HepG2 (cell line): ENCODE results near the gene CFAP46. TPM values are rescaled to one million over a fixed set of nuclear protein-coding genes. Genes with fewer than 3 reads are reported as not detected.

Experiments used
- ATAC-seq: fragments of 200-7000 bp; cut with Tn5 transposase; 3 replicates; pipeline ENCODE4 v1.9.1; 2020; ENCODE audit warnings: mild to moderate bottlenecking, moderate library complexity
- BruUV-seq: library from RNA; stranded (reverse); fragments of 400-500 nt; replicated peaks from 2 replicates; lab custom pipeline; 2021; lab: Mats Ljungman, UMichigan
- CTCF ChIA-PET: fragments of 300-600 bp; formaldehyde crosslinking; extraction: SDS; loops from one replicate; lab custom pipeline; 2021; ENCODE audit warnings: low total read pairs, inconsistent platforms, low intra/inter-chr PET ratio; lab: Yijun Ruan, JAX
- POLR2A ChIA-PET: fragments of 350-600 bp; sonication (Branson Sonifier 250); formaldehyde crosslinking; loops from one replicate; lab custom pipeline; 2020; ENCODE audit warnings: antibody characterized with exemption, inconsistent platforms; lab: Yijun Ruan, JAX
- DNase-seq: peaks from one replicate; pipeline ENCODE4 v3.0.0-alpha.2; 2015; ENCODE audit warnings: low spot score
- FAIRE-seq: peaks from 3 replicates; lab custom pipeline; 2011; peaks lifted over from hg19 to GRCh38; lab: Jason Lieb, UNC
- H2AFZ ChIP-seq: one replicate; pipeline ENCODE4 v1.6.1; 2011; ENCODE audit warnings: low read length, inconsistent platforms
- H3K27ac ChIP-seq: fragments of 300-600 bp; 3 replicates; pipeline ENCODE4 v1.8.0; 2011; ENCODE audit warnings: mixed run types, mild to moderate bottlenecking, mixed read lengths, low read length, inconsistent platforms; ENCODE audit not compliant: insufficient read depth; ENCODE audit errors: extremely low read length
- H3K27me3 ChIP-seq, 2 experiments: fragments of 200-600 bp in 1 of 2; 2 replicates in 1 of 2; 3 replicates in 1 of 2; pipeline versions ENCODE4 v1.6.0 to v1.8.0; 2011; ENCODE audit warnings: low read length in 2 of 2, mild to moderate bottlenecking in 2 of 2, moderate library complexity in 2 of 2, inconsistent platforms in 1 of 2; ENCODE audit not compliant: insufficient read depth in 2 of 2, control insufficient read depth in 1 of 2
- H3K36me3 ChIP-seq, 2 experiments: fragments of 200-600 bp in 1 of 2; replicated peaks in 1 of 2; 2 replicates in 1 of 2; 3 replicates in 1 of 2; pipeline versions ENCODE4 v1.5.1 to v1.8.0; 2011; ENCODE audit warnings: low read length in 2 of 2, inconsistent platforms in 1 of 2; ENCODE audit not compliant: insufficient read depth in 2 of 2, control insufficient read depth in 1 of 2
- H3K4me1 ChIP-seq: 2 replicates; pipeline ENCODE4 v1.5.1; 2012; ENCODE audit warnings: low read length, inconsistent platforms; ENCODE audit not compliant: insufficient read depth
- H3K4me2 ChIP-seq: 2 replicates; pipeline ENCODE4 v1.6.0; 2011; ENCODE audit warnings: low read depth, low read length, inconsistent platforms
- H3K4me3 ChIP-seq, 3 experiments: fragments of 200-600 bp in 1 of 3; sonication (generic), shearing (Covaris generic) in 1 of 3; replicated peaks in 1 of 3; 2 replicates each; pipeline ENCODE4 v1.5.1; 2011 to 2016; ENCODE audit warnings: low read length in 3 of 3, inconsistent platforms in 2 of 3, low read depth in 2 of 3, mild to moderate bottlenecking in 2 of 3, control low read depth in 1 of 3, mixed read lengths in 1 of 3; ENCODE audit not compliant: insufficient read depth in 1 of 3
- H3K79me2 ChIP-seq: one replicate; pipeline ENCODE4 v1.6.1; 2011; ENCODE audit warnings: low read length, inconsistent platforms; ENCODE audit not compliant: insufficient read depth
- H3K9ac ChIP-seq: 2 replicates; pipeline ENCODE4 v1.6.0; 2011; ENCODE audit warnings: mild to moderate bottlenecking, low read depth, low read length, inconsistent platforms; ENCODE audit not compliant: insufficient read depth
- H3K9me3 ChIP-seq: 2 replicates; pipeline ENCODE4 v1.5.1; 2012; ENCODE audit warnings: mild to moderate bottlenecking, low read length
- H4K20me1 ChIP-seq: 2 replicates; pipeline ENCODE4 v1.6.0; 2011; ENCODE audit warnings: inconsistent platforms, mild to moderate bottlenecking, low read length, moderate library complexity; ENCODE audit not compliant: insufficient read depth
- HDAC1 ChIP-seq: sonication (generic); formaldehyde crosslinking; IDR thresholded peaks from 2 replicates; pipeline ENCODE4 v1.5.1; 2020; ENCODE audit warnings: mild to moderate bottlenecking, missing genetic modification reagents
- MTF2 ChIP-seq: sonication (generic); formaldehyde crosslinking; IDR thresholded peaks from 2 replicates; pipeline ENCODE4 v1.5.0; 2020; ENCODE audit warnings: missing genetic modification reagents, borderline replicate concordance
- NFIB ChIP-seq: sonication (generic); formaldehyde crosslinking; IDR thresholded peaks from 2 replicates; pipeline ENCODE4 v1.9.0; 2021; ENCODE audit warnings: missing genetic modification reagents, mild to moderate bottlenecking, borderline replicate concordance
- NPAS2 ChIP-seq: sonication (generic); formaldehyde crosslinking; IDR thresholded peaks from 2 replicates; pipeline ENCODE4 v1.8.0; 2022; ENCODE audit warnings: mild to moderate bottlenecking, missing genetic modification reagents, borderline replicate concordance
- NR3C1 ChIP-seq: sonication (generic); formaldehyde crosslinking; IDR thresholded peaks from 2 replicates; pipeline ENCODE4 v1.4.0; 2020; ENCODE audit warnings: missing genetic modification reagents
- RARA ChIP-seq: IDR thresholded peaks from 2 replicates; pipeline ENCODE4 v1.6.1; 2016; ENCODE audit warnings: missing genetic modification reagents, missing compliant biosample characterization
- U2AF1 ChIP-seq: fragments of 200-400 bp; formaldehyde crosslinking; optimal IDR thresholded peaks from 2 replicates; pipeline ENCODE3; 2017; ENCODE audit warnings: mild to moderate bottlenecking, low read depth, low read length
- ZFP1 ChIP-seq: IDR thresholded peaks from 2 replicates; pipeline ENCODE4 v1.6.1; 2016
- ZNF317 ChIP-seq: sonication (generic); formaldehyde crosslinking; IDR thresholded peaks from 2 replicates; pipeline ENCODE4 v1.5.0; 2020; ENCODE audit warnings: mild to moderate bottlenecking, missing genetic modification reagents
- ZNF562 ChIP-seq: sonication (generic); formaldehyde crosslinking; IDR thresholded peaks from 2 replicates; pipeline ENCODE4 v1.8.0; 2022; ENCODE audit warnings: missing genetic modification reagents, borderline replicate concordance
- ZNF577 ChIP-seq: sonication (generic); formaldehyde crosslinking; IDR thresholded peaks from 2 replicates; pipeline ENCODE4 v1.4.0; 2020; ENCODE audit warnings: mild to moderate bottlenecking, low read depth, missing genetic modification reagents, borderline replicate concordance
- ZNF747 ChIP-seq: sonication (generic); formaldehyde crosslinking; IDR thresholded peaks from 2 replicates; pipeline ENCODE4 v1.8.1; 2023; ENCODE audit warnings: missing genetic modification reagents, mild to moderate bottlenecking, borderline replicate concordance
- WGBS: methylation state at CpG from one replicate; pipeline ENCODE4 v1.1.6; 2017; ENCODE audit warnings: low lambda C conversion rate; 5-methylcytosine and 5-hydroxymethylcytosine counted together
- in situ Hi-C: cut with HindIII; loops from 2 replicates; pipeline ENCODE4 v1.10.0; 2017; ENCODE audit warnings: low pct_unique_long_range_greater_than_20kb; ENCODE audit not compliant: extremely low pct_ligation_motif_present
- intact Hi-C: fragments of 100-400 bp; cut with micrococcal nuclease; formaldehyde crosslinking; loops from one replicate; pipeline ENCODE4 v1.10.0; 2022; ENCODE audit not compliant: unreplicated experiment
- polyA plus RNA-seq, 8 experiments: library from polyadenylated mRNA; depleted of rRNA in 3 of 8; stranded (reverse) in 7 of 8; unstranded in 1 of 8; fragments of >200 nt; fragmentation: Illumina TruSeq in 4 of 8; extraction: Trizol in 4 of 8; gene quantifications; 2 replicates each; pipeline versions ENCODE4 v1.2.1 to v1.2.3, GENCODE V29; 2011 to 2016; ENCODE audit warnings: low read depth in 4 of 8, missing spikeins in 1 of 8, mixed read lengths in 1 of 8; ENCODE audit not compliant: insufficient read depth in 1 of 8
- total RNA-seq, 5 experiments: library from RNA; depleted of rRNA; stranded (reverse); fragments of >200 nt; fragmentation: Illumina TruSeq; extraction: Trizol; gene quantifications; 2 replicates each; pipeline ENCODE4 v1.2.3, GENCODE V29; 2016; ENCODE audit warnings: low read depth in 1 of 5
- TF ChIP-seq, protein P1 (sequence below): sonication (generic); formaldehyde crosslinking; IDR thresholded peaks from 2 replicates; pipeline ENCODE4 v1.4.0; 2020; ENCODE audit warnings: missing genetic modification reagents
- TF ChIP-seq, protein P2 (sequence below): sonication (generic); formaldehyde crosslinking; IDR thresholded peaks from 2 replicates; pipeline ENCODE4 v1.9.0; 2021; ENCODE audit warnings: mild to moderate bottlenecking, missing genetic modification reagents
- TF ChIP-seq, protein P3 (sequence below): sonication (generic); formaldehyde crosslinking; conservative IDR thresholded peaks from 2 replicates; pipeline ENCODE4 v1.4.0; 2020; ENCODE audit warnings: missing genetic modification reagents

The CFAP46 gene
- total and polyA plus RNA-seq, 2 of the 13 experiments (the other 11 are each of a cell fraction or from before 2014, with no cell fraction given), result 0.24 to 0.84 TPM

- Histone ChIP-seq H3K27ac (no peak overlapping the region), H3K79me2 (no peaks in the 10 kb centered on the region), H3K9me3 (no peaks in the 10 kb centered on the region), H3K4me2 (no peak overlapping the region), H3K4me1 (no peaks in the 10 kb centered on the region), H2AFZ (no peak overlapping the region), H3K9ac (no peak overlapping the region), H3K36me3 (no peaks in the 10 kb centered on the region), H3K4me3 (no peak overlapping the region), H4K20me1 (no peaks in the 10 kb centered on the region), H3K27me3 (peaks cover 1 to 19% of the 10 kb centered on the region in 2 experiments; a peak in 3 of 5 replicates)
- DNase-seq (no peak), FAIRE-seq (no peak), ATAC-seq (no peak)
- in situ Hi-C loops (no loop called here), intact Hi-C loops (no loop called here)
- WGBS, result 46% methylated on average over 9 of the region's 9 CpGs
- no TSS peak for BruUV-seq
- CTCF ChIA-PET, result no interaction called here
- POLR2A ChIA-PET, result no interaction called here
- TF ChIP-seq NPAS2 (CRISPR knock-in tag), result no peak
- no peak for TF ChIP-seq NR3C1 (CRISPR knock-in tag)
- TF ChIP-seq U2AF1, result no peak
- TF ChIP-seq, protein P1, sequence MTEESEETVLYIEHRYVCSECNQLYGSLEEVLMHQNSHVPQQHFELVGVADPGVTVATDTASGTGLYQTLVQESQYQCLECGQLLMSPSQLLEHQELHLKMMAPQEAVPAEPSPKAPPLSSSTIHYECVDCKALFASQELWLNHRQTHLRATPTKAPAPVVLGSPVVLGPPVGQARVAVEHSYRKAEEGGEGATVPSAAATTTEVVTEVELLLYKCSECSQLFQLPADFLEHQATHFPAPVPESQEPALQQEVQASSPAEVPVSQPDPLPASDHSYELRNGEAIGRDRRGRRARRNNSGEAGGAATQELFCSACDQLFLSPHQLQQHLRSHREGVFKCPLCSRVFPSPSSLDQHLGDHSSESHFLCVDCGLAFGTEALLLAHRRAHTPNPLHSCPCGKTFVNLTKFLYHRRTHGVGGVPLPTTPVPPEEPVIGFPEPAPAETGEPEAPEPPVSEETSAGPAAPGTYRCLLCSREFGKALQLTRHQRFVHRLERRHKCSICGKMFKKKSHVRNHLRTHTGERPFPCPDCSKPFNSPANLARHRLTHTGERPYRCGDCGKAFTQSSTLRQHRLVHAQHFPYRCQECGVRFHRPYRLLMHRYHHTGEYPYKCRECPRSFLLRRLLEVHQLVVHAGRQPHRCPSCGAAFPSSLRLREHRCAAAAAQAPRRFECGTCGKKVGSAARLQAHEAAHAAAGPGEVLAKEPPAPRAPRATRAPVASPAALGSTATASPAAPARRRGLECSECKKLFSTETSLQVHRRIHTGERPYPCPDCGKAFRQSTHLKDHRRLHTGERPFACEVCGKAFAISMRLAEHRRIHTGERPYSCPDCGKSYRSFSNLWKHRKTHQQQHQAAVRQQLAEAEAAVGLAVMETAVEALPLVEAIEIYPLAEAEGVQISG (CRISPR knock-in tag), result no peak
- TF ChIP-seq ZNF562 (CRISPR knock-in tag), result no peak
- TF ChIP-seq HDAC1 (CRISPR knock-in tag), result no peak
- TF ChIP-seq ZNF317, result no peak
- no peak for TF ChIP-seq ZFP1 (CRISPR knock-in tag)
- TF ChIP-seq MTF2 (CRISPR knock-in tag), result no peak
- no peak for TF ChIP-seq ZNF747
- no peak for TF ChIP-seq RARA (CRISPR knock-in tag)
- TF ChIP-seq, protein P2, sequence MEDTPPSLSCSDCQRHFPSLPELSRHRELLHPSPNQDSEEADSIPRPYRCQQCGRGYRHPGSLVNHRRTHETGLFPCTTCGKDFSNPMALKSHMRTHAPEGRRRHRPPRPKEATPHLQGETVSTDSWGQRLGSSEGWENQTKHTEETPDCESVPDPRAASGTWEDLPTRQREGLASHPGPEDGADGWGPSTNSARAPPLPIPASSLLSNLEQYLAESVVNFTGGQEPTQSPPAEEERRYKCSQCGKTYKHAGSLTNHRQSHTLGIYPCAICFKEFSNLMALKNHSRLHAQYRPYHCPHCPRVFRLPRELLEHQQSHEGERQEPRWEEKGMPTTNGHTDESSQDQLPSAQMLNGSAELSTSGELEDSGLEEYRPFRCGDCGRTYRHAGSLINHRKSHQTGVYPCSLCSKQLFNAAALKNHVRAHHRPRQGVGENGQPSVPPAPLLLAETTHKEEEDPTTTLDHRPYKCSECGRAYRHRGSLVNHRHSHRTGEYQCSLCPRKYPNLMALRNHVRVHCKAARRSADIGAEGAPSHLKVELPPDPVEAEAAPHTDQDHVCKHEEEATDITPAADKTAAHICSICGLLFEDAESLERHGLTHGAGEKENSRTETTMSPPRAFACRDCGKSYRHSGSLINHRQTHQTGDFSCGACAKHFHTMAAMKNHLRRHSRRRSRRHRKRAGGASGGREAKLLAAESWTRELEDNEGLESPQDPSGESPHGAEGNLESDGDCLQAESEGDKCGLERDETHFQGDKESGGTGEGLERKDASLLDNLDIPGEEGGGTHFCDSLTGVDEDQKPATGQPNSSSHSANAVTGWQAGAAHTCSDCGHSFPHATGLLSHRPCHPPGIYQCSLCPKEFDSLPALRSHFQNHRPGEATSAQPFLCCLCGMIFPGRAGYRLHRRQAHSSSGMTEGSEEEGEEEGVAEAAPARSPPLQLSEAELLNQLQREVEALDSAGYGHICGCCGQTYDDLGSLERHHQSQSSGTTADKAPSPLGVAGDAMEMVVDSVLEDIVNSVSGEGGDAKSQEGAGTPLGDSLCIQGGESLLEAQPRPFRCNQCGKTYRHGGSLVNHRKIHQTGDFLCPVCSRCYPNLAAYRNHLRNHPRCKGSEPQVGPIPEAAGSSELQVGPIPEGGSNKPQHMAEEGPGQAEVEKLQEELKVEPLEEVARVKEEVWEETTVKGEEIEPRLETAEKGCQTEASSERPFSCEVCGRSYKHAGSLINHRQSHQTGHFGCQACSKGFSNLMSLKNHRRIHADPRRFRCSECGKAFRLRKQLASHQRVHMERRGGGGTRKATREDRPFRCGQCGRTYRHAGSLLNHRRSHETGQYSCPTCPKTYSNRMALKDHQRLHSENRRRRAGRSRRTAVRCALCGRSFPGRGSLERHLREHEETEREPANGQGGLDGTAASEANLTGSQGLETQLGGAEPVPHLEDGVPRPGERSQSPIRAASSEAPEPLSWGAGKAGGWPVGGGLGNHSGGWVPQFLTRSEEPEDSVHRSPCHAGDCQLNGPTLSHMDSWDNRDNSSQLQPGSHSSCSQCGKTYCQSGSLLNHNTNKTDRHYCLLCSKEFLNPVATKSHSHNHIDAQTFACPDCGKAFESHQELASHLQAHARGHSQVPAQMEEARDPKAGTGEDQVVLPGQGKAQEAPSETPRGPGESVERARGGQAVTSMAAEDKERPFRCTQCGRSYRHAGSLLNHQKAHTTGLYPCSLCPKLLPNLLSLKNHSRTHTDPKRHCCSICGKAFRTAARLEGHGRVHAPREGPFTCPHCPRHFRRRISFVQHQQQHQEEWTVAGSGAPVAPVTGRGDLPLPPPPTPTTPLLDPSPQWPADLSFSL (CRISPR knock-in tag), result no peak
- no peak for TF ChIP-seq NFIB (CRISPR knock-in tag)
- TF ChIP-seq ZNF577, result no peak
- TF ChIP-seq, protein P3, sequence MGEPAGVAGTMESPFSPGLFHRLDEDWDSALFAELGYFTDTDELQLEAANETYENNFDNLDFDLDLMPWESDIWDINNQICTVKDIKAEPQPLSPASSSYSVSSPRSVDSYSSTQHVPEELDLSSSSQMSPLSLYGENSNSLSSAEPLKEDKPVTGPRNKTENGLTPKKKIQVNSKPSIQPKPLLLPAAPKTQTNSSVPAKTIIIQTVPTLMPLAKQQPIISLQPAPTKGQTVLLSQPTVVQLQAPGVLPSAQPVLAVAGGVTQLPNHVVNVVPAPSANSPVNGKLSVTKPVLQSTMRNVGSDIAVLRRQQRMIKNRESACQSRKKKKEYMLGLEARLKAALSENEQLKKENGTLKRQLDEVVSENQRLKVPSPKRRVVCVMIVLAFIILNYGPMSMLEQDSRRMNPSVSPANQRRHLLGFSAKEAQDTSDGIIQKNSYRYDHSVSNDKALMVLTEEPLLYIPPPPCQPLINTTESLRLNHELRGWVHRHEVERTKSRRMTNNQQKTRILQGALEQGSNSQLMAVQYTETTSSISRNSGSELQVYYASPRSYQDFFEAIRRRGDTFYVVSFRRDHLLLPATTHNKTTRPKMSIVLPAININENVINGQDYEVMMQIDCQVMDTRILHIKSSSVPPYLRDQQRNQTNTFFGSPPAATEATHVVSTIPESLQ (CRISPR knock-in tag), result no peak
These were observed 30.6 kb downstream of the CFAP46 start for GRCh38 chr10:132911786-132912097.
